OCI-LY7 (cell line): ENCODE data around the gene SUPT3H. TPM values are rescaled to one million over a fixed set of nuclear protein-coding genes. Genes with fewer than 3 reads are reported as not detected.

Experiments
- BruUV-seq: library from RNA; stranded (reverse); fragments of 400-500 nt; replicated peaks from 2 replicates; lab custom pipeline; 2021; lab: Mats Ljungman, UMichigan
- CTCF ChIA-PET: fragments of 300-600 bp; sonication (Branson Sonifier 250); formaldehyde crosslinking; loops from one replicate; lab custom pipeline; 2022; ENCODE audit warnings: antibody characterized with exemption; ENCODE audit not compliant: unreplicated experiment; lab: Charles Lee
- POLR2A ChIA-PET: fragments of 300-600 bp; sonication (Branson Sonifier 250); formaldehyde crosslinking; loops from one replicate; lab custom pipeline; 2022; ENCODE audit warnings: antibody characterized with exemption; lab: Charles Lee
- DNase-seq: peaks from one replicate; pipeline ENCODE4 v3.0.0-alpha.2; 2015; ENCODE audit warnings: low spot score
- H2AFZ ChIP-seq: fragments of 200-600 bp; sonication (generic), shearing (Covaris generic); 2 replicates; pipeline ENCODE4 v1.6.1; 2014; ENCODE audit warnings: mild to moderate bottlenecking, antibody characterized with exemption, low read length, moderate library complexity
- H3K27ac ChIP-seq: fragments of 200-600 bp; sonication (generic); 2 replicates; pipeline ENCODE4 v1.5.1; 2014; ENCODE audit warnings: mixed run types, low read depth, mild to moderate bottlenecking, moderate library complexity, low read length, inconsistent platforms; ENCODE audit not compliant: poor library complexity, severe bottlenecking
- H3K36me3 ChIP-seq: fragments of 200-600 bp; sonication (generic); 2 replicates; pipeline ENCODE4 v1.6.1; 2014; ENCODE audit warnings: mild to moderate bottlenecking, antibody characterized with exemption, low read length, moderate library complexity, mixed read lengths; ENCODE audit not compliant: insufficient read depth
- H3K4me1 ChIP-seq: fragments of 200-600 bp; sonication (generic); 2 replicates; pipeline ENCODE4 v1.5.1; 2014; ENCODE audit warnings: mild to moderate bottlenecking, low read length; ENCODE audit not compliant: insufficient read depth, poor library complexity, severe bottlenecking
- H3K4me2 ChIP-seq: fragments of 200-600 bp; sonication (generic); 2 replicates; pipeline ENCODE4 v1.6.1; 2014; ENCODE audit warnings: mild to moderate bottlenecking, low read length
- H3K4me3 ChIP-seq: fragments of 200-600 bp; sonication (generic); 2 replicates; pipeline ENCODE4 v1.5.1; 2014; ENCODE audit warnings: mild to moderate bottlenecking, low read depth, low read length; ENCODE audit not compliant: poor library complexity, severe bottlenecking
- H3K79me2 ChIP-seq: fragments of 200-600 bp; sonication (generic); 2 replicates; pipeline ENCODE4 v1.6.1; 2016; ENCODE audit warnings: low read depth, mild to moderate bottlenecking, low read length, moderate library complexity, mixed read lengths; ENCODE audit not compliant: insufficient read depth
- H3K9me2 ChIP-seq: fragments of 200-600 bp; sonication (generic); 2 replicates; pipeline ENCODE4 v1.6.1; 2016; ENCODE audit warnings: mild to moderate bottlenecking, low read length, mixed read lengths; ENCODE audit not compliant: insufficient read depth
- H3K9me3 ChIP-seq: fragments of 200-600 bp; sonication (generic); 2 replicates; pipeline ENCODE4 v1.6.1; 2014; ENCODE audit warnings: mild to moderate bottlenecking, mixed run types, low read length, mixed read lengths
- H4K20me1 ChIP-seq: fragments of 200-600 bp; sonication (generic); 2 replicates; pipeline ENCODE4 v1.6.1; 2014; ENCODE audit warnings: mild to moderate bottlenecking, antibody characterized with exemption, low read length, moderate library complexity, mixed read lengths; ENCODE audit not compliant: insufficient read depth
- CTCF ChIP-seq: fragments of 200-600 bp; sonication (generic); conservative IDR thresholded peaks from 2 replicates; pipeline ENCODE4 v1.5.1; 2014; ENCODE audit warnings: mild to moderate bottlenecking, antibody characterized with exemption, low read length, moderate library complexity, mixed read lengths
- EZH2phosphoT487 ChIP-seq: fragments of 200-600 bp; sonication (generic); IDR thresholded peaks from 2 replicates; pipeline ENCODE4 v1.6.1; 2018; ENCODE audit warnings: low read depth, borderline replicate concordance, mild to moderate bottlenecking, mixed run types, antibody characterized with exemption, low read length, moderate library complexity, mixed read lengths
- intact Hi-C: fragments of 100-400 bp; cut with micrococcal nuclease; formaldehyde crosslinking; loops from one replicate; pipeline ENCODE4 v1.10.0; 2022; ENCODE audit not compliant: unreplicated experiment
- total RNA-seq, 2 experiments: library from RNA; depleted of rRNA in 1 of 2; stranded (reverse); fragments of >200 nt in 1 of 2; shearing (Covaris generic) in 1 of 2; gene quantifications; 2 replicates each; pipeline ENCODE4 v1.2.3, GENCODE V29; 2014 to 2022

The SUPT3H gene
- total RNA-seq, 2 experiments from 2014 or later: 1.1 to 7.1 TPM

- Histone ChIP-seq H3K36me3 (no peaks in the 10 kb centered on the region), H3K4me2 (no peak overlapping the region), H3K79me2 (no peaks in the 10 kb centered on the region), H3K9me3 (no peaks in the 10 kb centered on the region), H3K4me3 (no peak overlapping the region), H3K4me1 (no peaks in the 10 kb centered on the region), H3K9me2 (no peaks in the 10 kb centered on the region), H2AFZ (no peak overlapping the region), H3K27ac (no peak overlapping the region), H4K20me1 (no peaks in the 10 kb centered on the region)
- TF ChIP-seq EZH2phosphoT487 (no peak), CTCF (no peak)
- ChIA-PET POLR2A (interaction anchor here (0.7 to 0.8 kb wide), 2 partner anchors 38 to 84 kb away, joined by 4 to 6 read pairs; no protein-coding TSS in a partner anchor), CTCF (no interaction called here)
- no TSS peak for BruUV-seq
- DNase-seq: no peak
- intact Hi-C loops: no loop called here
These were observed 328.4 kb downstream of the SUPT3H start for GRCh38 chr6:45049188-45049843.

GRCh38 chr6:45047573-45047972 lies 330.2 kb downstream of the SUPT3H start:
- H3K9me3 ChIP-seq: no peaks in the 10 kb centered on the region
- TF ChIP-seq EZH2phosphoT487 (no peak), CTCF (no peak)
- no peak for DNase-seq
- H3K27ac ChIP-seq: no peak overlapping the region
- no TSS peak for BruUV-seq
- H4K20me1 ChIP-seq: no peaks in the 10 kb centered on the region
- intact Hi-C loops: no loop called here
- ChIA-PET CTCF (no interaction called here), POLR2A (interaction anchor here (1.3 kb wide), 1 partner anchor 47 kb away, joined by 3 read pairs; no protein-coding TSS in a partner anchor)
- no peaks in the 10 kb centered on the region for H3K4me1 ChIP-seq
- no peaks in the 10 kb centered on the region for H3K9me2 ChIP-seq
- H3K4me3 ChIP-seq: no peak overlapping the region
- H3K36me3 ChIP-seq: no peaks in the 10 kb centered on the region
- no peak overlapping the region for H2AFZ ChIP-seq
- no peak overlapping the region for H3K4me2 ChIP-seq
- H3K79me2 ChIP-seq: no peaks in the 10 kb centered on the region

GRCh38 chr6:45045253-45045601 lies 332.5 kb downstream of the SUPT3H start:
- no peak for TF ChIP-seq CTCF
- TF ChIP-seq EZH2phosphoT487: no peak
- Histone ChIP-seq H2AFZ (no peak overlapping the region), H3K4me1 (no peaks in the 10 kb centered on the region), H3K27ac (no peak overlapping the region), H3K4me2 (no peak overlapping the region), H3K79me2 (no peaks in the 10 kb centered on the region), H3K36me3 (no peaks in the 10 kb centered on the region), H3K9me2 (no peaks in the 10 kb centered on the region), H3K4me3 (no peak overlapping the region), H4K20me1 (no peaks in the 10 kb centered on the region), H3K9me3 (no peaks in the 10 kb centered on the region)
- CTCF ChIA-PET: no interaction called here
- POLR2A ChIA-PET: no interaction called here
- BruUV-seq: no TSS peak
- intact Hi-C loops: no loop called here
- no peak for DNase-seq
